Measurements from ENCODE around the gene CBLC. TPM values are rescaled to one million over a fixed set of nuclear protein-coding genes. Genes with fewer than 3 reads are reported as not detected.

The CBLC gene
- total and polyA plus RNA-seq, 10 of the 15 experiments (the other 5 are each of a cell fraction or from before 2014, with no cell fraction given): not detected

DNA sequence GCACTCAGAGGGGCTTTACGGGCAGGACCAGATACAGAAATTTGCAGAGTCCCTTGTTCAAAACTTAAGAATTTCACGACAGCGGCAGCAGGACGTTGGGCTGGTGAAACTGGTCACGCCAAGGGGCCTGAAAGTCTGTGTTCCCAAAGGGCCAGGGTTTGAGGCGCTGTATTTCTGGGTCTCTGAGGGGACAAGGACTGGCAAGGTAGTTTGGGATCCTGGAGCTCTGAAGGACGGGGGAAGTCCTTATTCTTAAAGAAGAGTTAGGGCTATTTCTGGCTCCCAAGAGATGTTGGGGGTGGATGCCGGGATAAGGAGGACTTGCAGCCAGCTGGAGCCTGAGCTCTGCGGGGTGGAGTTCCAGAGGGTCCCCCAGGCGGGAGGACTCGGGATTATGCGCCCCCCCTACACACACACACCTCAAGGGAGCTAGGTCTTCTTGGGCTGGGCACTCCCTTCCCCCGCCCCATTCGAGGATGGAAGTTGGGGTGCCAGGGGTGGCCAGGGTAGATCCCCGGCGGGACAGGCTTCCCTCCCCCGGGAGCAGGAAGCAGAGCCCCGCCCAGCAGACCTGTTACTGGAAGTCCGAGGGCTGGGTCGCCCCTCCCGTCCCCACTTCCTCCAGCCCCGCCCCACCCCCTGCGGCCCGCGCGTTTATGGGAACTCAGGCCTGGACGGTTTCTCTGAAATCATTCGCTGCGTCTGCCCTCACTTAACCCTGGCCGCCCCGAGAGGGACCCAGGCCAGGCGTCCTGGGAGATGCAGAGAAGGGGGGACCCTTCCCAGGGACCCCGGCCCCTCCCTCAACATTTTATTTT is 23.5 kb upstream of the CBLC start:
- no peaks in the 10 kb centered on the region for H3K9me3 ChIP-seq (replicated peaks; ENCODE audit: control insufficient read depth, insufficient read depth, low read length)
- peak overlapping the region; percentile 19; the same call in 1 of the 2 replicates for H2AFZ ChIP-seq (ENCODE audit: control insufficient read depth, low read depth, low read length)
- CTCF ChIA-PET: interaction anchor here (0.9 to 7.7 kb wide), 5 partner anchors 13 to 30 kb away, joined by 3 to 109 read pairs (median 5); no protein-coding TSS in a partner anchor
- no peaks in the 10 kb centered on the region for H3K27me3 ChIP-seq (replicated peaks in 1 of 2; ENCODE audit: control insufficient read depth in 2 of 2, insufficient read depth in 2 of 2, low read length in 1 of 2)
- peak overlapping the region; percentile 90 for H3K4me2 ChIP-seq (ENCODE audit: control insufficient read depth, insufficient read depth)
- H3K36me3 ChIP-seq (ENCODE audit: control insufficient read depth in 2 of 2, insufficient read depth in 2 of 2, low read length in 1 of 2): peaks cover 0 to 11% of the 10 kb centered on the region in 2 experiments
- POLR2A ChIA-PET: interaction anchor here (0.8 to 3.8 kb wide), 8 partner anchors 11 to 62 kb away, joined by 3 to 32 read pairs (median 12); no protein-coding TSS in a partner anchor
- DNase-seq (ENCODE audit: low read depth, low spot score): no peak
- H3K79me2 ChIP-seq (ENCODE audit: control insufficient read depth, insufficient read depth, low read length): peaks cover 48% of the 10 kb centered on the region
- TSS peak; percentile 75 for BruUV-seq (replicated peaks)
- ATAC-seq: peak; percentile 63
- peak overlapping the region; percentile 77 for H3K4me3 ChIP-seq
- in situ Hi-C loops (cut with MboI) (no loop called here), intact Hi-C loops (cut with micrococcal nuclease; ENCODE audit: unreplicated experiment) (loop anchor here (1.0 to 2.0 kb wide), 4 partner anchors 16 to 63 kb away; no protein-coding TSS in a partner anchor)
- peak overlapping the region; percentile 87 for H3K9ac ChIP-seq (ENCODE audit: control insufficient read depth, insufficient read depth, low read length)
- 1% methylated on average over 32 of the region's 33 CpGs for WGBS (ENCODE audit: insufficient coverage, insufficient replicate concordance, low lambda C conversion rate, missing lambda C conversion rate)
- FAIRE-seq: peak; percentile 72
- peak overlapping the region; percentile 95 for H3K27ac ChIP-seq (ENCODE audit: control insufficient read depth, insufficient read depth)
- H4K20me1 ChIP-seq (ENCODE audit: control insufficient read depth, insufficient read depth): no peaks in the 10 kb centered on the region
- RAD21 ChIA-PET (ENCODE audit: unreplicated experiment): interaction anchor here (0.8 to 4.2 kb wide), 8 partner anchors 13 to 65 kb away, joined by 3 to 49 read pairs (median 20); no protein-coding TSS in a partner anchor
- SMC1A ChIA-PET (ENCODE audit: uncharacterized antibody, unreplicated experiment): interaction anchor here (0.6 to 7.7 kb wide), 11 partner anchors 9 to 449 kb away, joined by 3 to 115 read pairs (median 4); partner anchors contain the start of gene ZNF235
- peaks cover 34% of the 10 kb centered on the region for H3K4me1 ChIP-seq (ENCODE audit: control insufficient read depth, insufficient read depth, low read length)
- peak; percentile 70; the same call in 1 of the 2 replicates for TF ChIP-seq NBN (IDR thresholded peaks at IDR 0.05)
- TF ChIP-seq RELA (IDR thresholded peaks at IDR 0.05; ENCODE audit: borderline replicate concordance, partially characterized antibody): no peak
- no peak for TF ChIP-seq JUNB (IDR thresholded peaks at IDR 0.05)
- peak; percentile 98 for TF ChIP-seq IKZF1 (conservative IDR thresholded peaks at IDR 0.05)
- no peak for TF ChIP-seq PAX8 (IDR thresholded peaks at IDR 0.05)
- no peak for TF ChIP-seq WRNIP1 (IDR thresholded peaks at IDR 0.05; ENCODE audit: borderline replicate concordance, low read depth, low read length)
- TF ChIP-seq CREM (IDR thresholded peaks at IDR 0.05; ENCODE audit: low read depth): no peak
- TF ChIP-seq, protein P1, sequence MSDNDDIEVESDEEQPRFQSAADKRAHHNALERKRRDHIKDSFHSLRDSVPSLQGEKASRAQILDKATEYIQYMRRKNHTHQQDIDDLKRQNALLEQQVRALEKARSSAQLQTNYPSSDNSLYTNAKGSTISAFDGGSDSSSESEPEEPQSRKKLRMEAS (IDR thresholded peaks at IDR 0.05; ENCODE audit: low read depth, low read length): no peak
- 0 out of 2 replicates have a peak, but pooled peaks have one; percentile 22 for TF ChIP-seq SIN3A (IDR thresholded peaks at IDR 0.05; ENCODE audit: low read depth, low read length)
- TF ChIP-seq TAF1 (IDR thresholded peaks at IDR 0.05; ENCODE audit: borderline replicate concordance, low read depth, low read length): peak; percentile 13; the same call in 1 of the 2 replicates
- no peak for TF ChIP-seq POU2F2 (IDR thresholded peaks at IDR 0.05; ENCODE audit: borderline replicate concordance, low read depth, low read length)
- TF ChIP-seq RFX5 (IDR thresholded peaks at IDR 0.05; ENCODE audit: low read depth, low read length): no peak
- TF ChIP-seq NR2C1 (IDR thresholded peaks at IDR 0.05): no peak
- TF ChIP-seq ZNF274 (IDR thresholded peaks at IDR 0.05; ENCODE audit: insufficient read depth, insufficient read length): no peak
- peak in 1 of 2 experiments; percentile 37; a peak in 1 of 4 replicates for TF ChIP-seq ETV6 (conservative IDR thresholded peaks at IDR 0.05 in 1 of 2, IDR thresholded peaks at IDR 0.05 in 1 of 2; ENCODE audit: borderline replicate concordance in 1 of 2, low read depth in 1 of 2)
- no peak for TF ChIP-seq RAD21 (IDR thresholded peaks at IDR 0.05; ENCODE audit: insufficient read depth, low read depth, low read length)
- TF ChIP-seq RBBP5 (conservative IDR thresholded peaks at IDR 0.05): no peak
- peak; percentile 39; the same call in 1 of the 2 replicates for TF ChIP-seq ATF7 (IDR thresholded peaks at IDR 0.05; ENCODE audit: low read depth)
- TF ChIP-seq, protein P2, sequence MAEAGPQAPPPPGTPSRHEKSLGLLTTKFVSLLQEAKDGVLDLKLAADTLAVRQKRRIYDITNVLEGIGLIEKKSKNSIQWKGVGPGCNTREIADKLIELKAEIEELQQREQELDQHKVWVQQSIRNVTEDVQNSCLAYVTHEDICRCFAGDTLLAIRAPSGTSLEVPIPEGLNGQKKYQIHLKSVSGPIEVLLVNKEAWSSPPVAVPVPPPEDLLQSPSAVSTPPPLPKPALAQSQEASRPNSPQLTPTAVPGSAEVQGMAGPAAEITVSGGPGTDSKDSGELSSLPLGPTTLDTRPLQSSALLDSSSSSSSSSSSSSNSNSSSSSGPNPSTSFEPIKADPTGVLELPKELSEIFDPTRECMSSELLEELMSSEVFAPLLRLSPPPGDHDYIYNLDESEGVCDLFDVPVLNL (IDR thresholded peaks at IDR 0.05; ENCODE audit: low read depth, low read length): no peak
- TF ChIP-seq ZNF622 (IDR thresholded peaks at IDR 0.05): no peak
- TF ChIP-seq NFYB (IDR thresholded peaks at IDR 0.05; ENCODE audit: insufficient read depth, low read depth, low read length): no peak
- TF ChIP-seq CHD1 (IDR thresholded peaks at IDR 0.05; ENCODE audit: low read depth, low read length): no peak
- TF ChIP-seq FOXK2 (IDR thresholded peaks at IDR 0.05): no peak

Data from GM12878 (cell line).